ENCODE results near the gene SEC61A1.

Gene SEC61A1

GRCh38 chr3:128081226-128081625, 29.0 kb downstream of the SEC61A1 start:
- H3K27me3 ChIP-seq (ENCODE audit: insufficient read depth, low read depth, severe bottlenecking): no peaks in the 10 kb centered on the region
- no peak for DNase-seq
- H3K36me3 ChIP-seq: peaks cover 45% of the 10 kb centered on the region
- no peaks in the 10 kb centered on the region for H3K9me3 ChIP-seq (ENCODE audit: severe bottlenecking)
- TF ChIP-seq CTCF (IDR thresholded peaks at IDR 0.05; ENCODE audit: low read depth, low read length): no peak
- H3K4me3 ChIP-seq (ENCODE audit: low read depth, low read length): no peak overlapping the region
- no peak overlapping the region for H3K27ac ChIP-seq

- Histone ChIP-seq H3K4me3 (ENCODE audit: low read depth, low read length) (no peak overlapping the region), H3K9me3 (ENCODE audit: severe bottlenecking) (no peaks in the 10 kb centered on the region), H3K27me3 (ENCODE audit: insufficient read depth, low read depth, severe bottlenecking) (no peaks in the 10 kb centered on the region), H3K27ac (no peak overlapping the region), H3K36me3 (peaks cover 52% of the 10 kb centered on the region)
- TF ChIP-seq CTCF (IDR thresholded peaks at IDR 0.05; ENCODE audit: low read depth, low read length): no peak
- DNase-seq: no peak
Observed at GRCh38 chr3:128081846-128082245, 29.6 kb downstream of the SEC61A1 start.

- peaks cover 59% of the 10 kb centered on the region for H3K36me3 ChIP-seq
- no peak for DNase-seq
- no peak overlapping the region for H3K4me3 ChIP-seq (ENCODE audit: low read depth, low read length)
- no peak overlapping the region for H3K27ac ChIP-seq
- TF ChIP-seq CTCF (IDR thresholded peaks at IDR 0.05; ENCODE audit: low read depth, low read length): no peak
- H3K9me3 ChIP-seq (ENCODE audit: severe bottlenecking): no peaks in the 10 kb centered on the region
- no peaks in the 10 kb centered on the region for H3K27me3 ChIP-seq (ENCODE audit: insufficient read depth, low read depth, severe bottlenecking)
Observed at GRCh38 chr3:128082546-128082945, 30.3 kb downstream of the SEC61A1 start.

- H3K36me3 ChIP-seq: peaks cover 62% of the 10 kb centered on the region
- TF ChIP-seq CTCF (IDR thresholded peaks at IDR 0.05; ENCODE audit: low read depth, low read length): no peak
- DNase-seq: no peak
- no peak overlapping the region for H3K27ac ChIP-seq
- H3K9me3 ChIP-seq (ENCODE audit: severe bottlenecking): no peaks in the 10 kb centered on the region
- no peak overlapping the region for H3K4me3 ChIP-seq (ENCODE audit: low read depth, low read length)
- no peaks in the 10 kb centered on the region for H3K27me3 ChIP-seq (ENCODE audit: insufficient read depth, low read depth, severe bottlenecking)
Observed at GRCh38 chr3:128083396-128083795, 31.2 kb downstream of the SEC61A1 start.

GRCh38 chr3:128083980-128084674, 31.9 kb downstream of the SEC61A1 start:
- Histone ChIP-seq H3K27me3 (ENCODE audit: insufficient read depth, low read depth, severe bottlenecking) (no peaks in the 10 kb centered on the region), H3K9me3 (ENCODE audit: severe bottlenecking) (no peaks in the 10 kb centered on the region), H3K27ac (no peak overlapping the region), H3K36me3 (peaks cover 58% of the 10 kb centered on the region), H3K4me3 (ENCODE audit: low read depth, low read length) (no peak overlapping the region)
- TF ChIP-seq CTCF (IDR thresholded peaks at IDR 0.05; ENCODE audit: low read depth, low read length): no peak
- no peak for DNase-seq

GRCh38 chr3:128084675-128085021, 32.4 kb downstream of the SEC61A1 start:
- Histone ChIP-seq H3K4me3 (ENCODE audit: low read depth, low read length) (no peak overlapping the region), H3K27ac (no peak overlapping the region), H3K36me3 (peaks cover 57% of the 10 kb centered on the region), H3K27me3 (ENCODE audit: insufficient read depth, low read depth, severe bottlenecking) (no peaks in the 10 kb centered on the region), H3K9me3 (ENCODE audit: severe bottlenecking) (no peaks in the 10 kb centered on the region)
- no peak for TF ChIP-seq CTCF (IDR thresholded peaks at IDR 0.05; ENCODE audit: low read depth, low read length)
- no peak for DNase-seq

Measured in WERI-Rb-1 (cell line).